Keratinocyte (primary cell): Measurements from ENCODE around the gene CNTF. TPM values are rescaled to one million over a fixed set of nuclear protein-coding genes. Genes with fewer than 3 reads are reported as not detected.
A peak's percentile ranks its signal among the peaks of the same experiment; 100 is the strongest.

Experiments
- DNase-seq: peaks from one replicate; pipeline ENCODE4 v3.0.0-alpha.2; 2011; ENCODE audit warnings: low read depth, missing footprints, low spot score
- FAIRE-seq: peaks from 2 replicates; lab custom pipeline; 2011; peaks lifted over from hg19 to GRCh38; lab: Jason Lieb, UNC
- H2AFZ ChIP-seq: 2 replicates; pipeline ENCODE4 v1.6.0; 2012; ENCODE audit warnings: low read length, control low read depth, inconsistent platforms; ENCODE audit not compliant: control insufficient read depth
- H3K27ac ChIP-seq: 2 replicates; pipeline ENCODE4 v1.5.1; 2011; ENCODE audit warnings: low read length; ENCODE audit not compliant: control insufficient read depth, insufficient read depth
- H3K27me3 ChIP-seq: 3 replicates; pipeline ENCODE4 v1.6.0; 2011; ENCODE audit warnings: low read length; ENCODE audit not compliant: control insufficient read depth, insufficient read depth; ENCODE audit errors: extremely low read depth
- H3K36me3 ChIP-seq, 2 experiments: 2 replicates in 1 of 2; 3 replicates in 1 of 2; pipeline ENCODE4 v1.5.1; 2011; ENCODE audit warnings: low read length in 2 of 2, mild to moderate bottlenecking in 1 of 2; ENCODE audit not compliant: control insufficient read depth in 2 of 2, insufficient read depth in 2 of 2; ENCODE audit errors: extremely low read depth in 1 of 2
- H3K4me1 ChIP-seq: 3 replicates; pipeline ENCODE4 v1.5.1; 2011; ENCODE audit warnings: low read length; ENCODE audit not compliant: control insufficient read depth, insufficient read depth; ENCODE audit errors: extremely low read depth
- H3K4me2 ChIP-seq: 3 replicates; pipeline ENCODE4 v1.6.0; 2011; ENCODE audit warnings: low read depth, low read length; ENCODE audit not compliant: control insufficient read depth, insufficient read depth; ENCODE audit errors: extremely low read depth
- H3K4me3 ChIP-seq, 3 experiments: fragments of 200-600 bp in 1 of 3; sonication (generic) in 1 of 3; 2 replicates in 2 of 3; 3 replicates in 1 of 3; pipeline ENCODE4 v1.5.1; 2011 to 2016; ENCODE audit warnings: low read length in 3 of 3, mild to moderate bottlenecking in 3 of 3, control low read depth in 2 of 3, inconsistent platforms in 1 of 3, low read depth in 1 of 3, mixed read lengths in 1 of 3, mixed run types in 1 of 3, moderate library complexity in 1 of 3; ENCODE audit not compliant: control insufficient read depth in 2 of 3, insufficient read depth in 2 of 3; ENCODE audit errors: extremely low read depth in 1 of 3
- H3K79me2 ChIP-seq: 2 replicates; pipeline ENCODE4 v1.6.0; 2012; ENCODE audit warnings: low read length; ENCODE audit not compliant: control insufficient read depth, insufficient read depth
- H3K9ac ChIP-seq: 3 replicates; pipeline ENCODE4 v1.6.0; 2011; ENCODE audit warnings: low read length; ENCODE audit not compliant: control insufficient read depth, insufficient read depth; ENCODE audit errors: extremely low read depth
- H3K9me1 ChIP-seq: 3 replicates; pipeline ENCODE4 v1.6.0; 2011; ENCODE audit warnings: low read length; ENCODE audit not compliant: control insufficient read depth, insufficient read depth; ENCODE audit errors: extremely low read depth
- H3K9me3 ChIP-seq: 2 replicates; pipeline ENCODE4 v1.5.1; 2012; ENCODE audit warnings: low read depth, low read length; ENCODE audit not compliant: control insufficient read depth
- H4K20me1 ChIP-seq: 3 replicates; pipeline ENCODE4 v1.6.0; 2011; ENCODE audit warnings: low read length; ENCODE audit not compliant: control insufficient read depth, insufficient read depth; ENCODE audit errors: extremely low read depth
- EZH2 ChIP-seq: IDR thresholded peaks from one replicate; pipeline ENCODE4 v1.6.1; 2012; ENCODE audit warnings: inconsistent platforms, mild to moderate bottlenecking, low read length, moderate library complexity
- dilution Hi-C: fragments of 300-500 bp; cut with MboI; formaldehyde crosslinking; loops from one replicate; pipeline ENCODE4 v1.7.0; 2020; ENCODE audit warnings: low sequenced_read_pairs; ENCODE audit not compliant: extremely low pct_ligation_motif_present
- polyA plus RNA-seq, 5 experiments: library from polyadenylated mRNA; depleted of rRNA in 3 of 5; stranded (reverse) in 3 of 5; stranded (forward) in 1 of 5; unstranded in 1 of 5; fragments of >200 nt; gene quantifications; 1 replicate in 1 of 5; 2 replicates in 3 of 5; 3 replicates in 1 of 5; pipeline versions ENCODE4 v1.2.1 to v1.2.3, GENCODE V29; 2011 to 2012; ENCODE audit warnings: missing spikeins in 2 of 5, low read depth in 1 of 5, low replicate concordance in 1 of 5
- TF ChIP-seq, protein P1 (sequence below), 3 experiments: IDR thresholded peaks in 1 of 3; conservative IDR thresholded peaks in 1 of 3; optimal IDR thresholded peaks in 1 of 3; 2 replicates in 2 of 3; 3 replicates in 1 of 3; pipeline versions ENCODE3 to v1.5.1; 2011; ENCODE audit warnings: low read length in 3 of 3, mild to moderate bottlenecking in 3 of 3, moderate library complexity in 2 of 3, control low read depth in 1 of 3, inconsistent platforms in 1 of 3; ENCODE audit not compliant: insufficient read depth in 2 of 3; ENCODE audit errors: extremely low read depth in 1 of 3

CNTF gene
- polyA plus RNA-seq, 1 donor (not counting 4 experiments of a cell fraction or from before 2014, with no cell fraction given), result 1.9 TPM

DNA sequence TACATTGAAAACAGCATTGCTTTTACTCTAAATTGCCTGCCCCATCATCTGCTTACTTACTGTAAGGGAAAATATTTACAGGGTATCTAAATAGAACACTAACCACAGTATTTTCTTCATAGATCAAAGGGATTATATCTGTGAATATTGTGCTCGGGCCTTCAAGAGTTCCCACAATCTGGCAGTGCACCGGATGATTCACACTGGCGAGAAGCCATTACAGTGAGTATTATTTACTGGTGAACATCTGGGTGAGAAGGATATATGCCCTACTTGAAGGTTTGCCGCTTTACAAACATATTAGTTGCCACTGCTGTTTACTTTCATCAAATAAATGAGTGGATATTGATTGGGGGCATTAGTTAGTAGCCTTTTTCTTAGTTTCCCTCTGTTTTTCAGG is 5.9 kb upstream of the CNTF start:
- TF ChIP-seq, protein P1, sequence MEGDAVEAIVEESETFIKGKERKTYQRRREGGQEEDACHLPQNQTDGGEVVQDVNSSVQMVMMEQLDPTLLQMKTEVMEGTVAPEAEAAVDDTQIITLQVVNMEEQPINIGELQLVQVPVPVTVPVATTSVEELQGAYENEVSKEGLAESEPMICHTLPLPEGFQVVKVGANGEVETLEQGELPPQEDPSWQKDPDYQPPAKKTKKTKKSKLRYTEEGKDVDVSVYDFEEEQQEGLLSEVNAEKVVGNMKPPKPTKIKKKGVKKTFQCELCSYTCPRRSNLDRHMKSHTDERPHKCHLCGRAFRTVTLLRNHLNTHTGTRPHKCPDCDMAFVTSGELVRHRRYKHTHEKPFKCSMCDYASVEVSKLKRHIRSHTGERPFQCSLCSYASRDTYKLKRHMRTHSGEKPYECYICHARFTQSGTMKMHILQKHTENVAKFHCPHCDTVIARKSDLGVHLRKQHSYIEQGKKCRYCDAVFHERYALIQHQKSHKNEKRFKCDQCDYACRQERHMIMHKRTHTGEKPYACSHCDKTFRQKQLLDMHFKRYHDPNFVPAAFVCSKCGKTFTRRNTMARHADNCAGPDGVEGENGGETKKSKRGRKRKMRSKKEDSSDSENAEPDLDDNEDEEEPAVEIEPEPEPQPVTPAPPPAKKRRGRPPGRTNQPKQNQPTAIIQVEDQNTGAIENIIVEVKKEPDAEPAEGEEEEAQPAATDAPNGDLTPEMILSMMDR (optimal IDR thresholded peaks at IDR 0.05 in 1 of 3, IDR thresholded peaks at IDR 0.05 in 1 of 3, conservative IDR thresholded peaks at IDR 0.05 in 1 of 3; ENCODE audit: extremely low read depth in 1 of 3, insufficient read depth in 2 of 3, low read length in 3 of 3), result no peak
- TF ChIP-seq EZH2, result no peak
- Histone ChIP-seq H3K27me3 (no peaks in the 10 kb centered on the region), H3K9me3 (no peaks in the 10 kb centered on the region), H3K36me3 (peaks cover 29 to 39% of the 10 kb centered on the region in 2 experiments), H2AFZ (no peak overlapping the region), H3K4me2 (no peak overlapping the region), H3K79me2 (peaks cover 6% of the 10 kb centered on the region), H3K9ac (no peak overlapping the region), H3K27ac (peak overlapping the region; percentile 17), H3K4me1 (peaks cover 20% of the 10 kb centered on the region), H3K4me3 (no peak overlapping the region), H4K20me1 (no peaks in the 10 kb centered on the region), H3K9me1 (no peaks in the 10 kb centered on the region)
- FAIRE-seq (peak; percentile 96), DNase-seq (no peak)
- dilution Hi-C loops, result no loop called here

DNA sequence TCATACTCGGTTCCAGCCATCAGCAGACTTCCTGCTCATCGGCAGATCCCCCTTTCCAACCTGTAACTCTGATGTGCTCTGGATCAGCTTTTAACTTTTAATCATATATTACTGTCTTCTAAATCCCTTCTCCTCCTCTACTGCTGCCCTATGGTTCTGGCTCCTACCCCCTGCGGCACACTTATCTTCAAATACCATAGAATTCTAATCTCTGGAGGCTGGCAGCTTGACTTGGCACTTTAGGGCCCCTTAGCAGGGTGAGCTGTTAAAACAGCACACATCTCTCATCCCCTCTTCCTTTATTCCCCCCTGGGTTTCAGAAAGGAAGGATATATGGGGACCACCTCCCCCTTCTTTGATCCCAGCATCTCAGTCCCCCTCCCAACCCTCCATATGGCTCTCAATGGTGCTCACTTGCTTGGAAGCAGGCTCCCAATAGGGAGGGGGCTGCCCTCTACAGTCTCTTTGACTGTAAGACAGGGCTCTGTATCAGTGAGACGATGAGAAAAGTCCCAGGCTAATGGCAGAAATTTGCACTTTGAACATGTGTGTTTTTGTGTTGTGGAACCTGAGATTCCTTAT is 4.4 kb upstream of the CNTF start:
- no peaks in the 10 kb centered on the region for H3K27me3 ChIP-seq
- no peak overlapping the region for H3K4me2 ChIP-seq
- H3K4me3 ChIP-seq, result no peak overlapping the region
- H3K9me3 ChIP-seq, result no peaks in the 10 kb centered on the region
- DNase-seq (no peak), FAIRE-seq (no peak)
- H4K20me1 ChIP-seq, result no peaks in the 10 kb centered on the region
- peaks cover 22 to 34% of the 10 kb centered on the region in 2 experiments for H3K36me3 ChIP-seq
- no peak for TF ChIP-seq EZH2
- TF ChIP-seq, protein P1 (optimal IDR thresholded peaks at IDR 0.05 in 1 of 3, IDR thresholded peaks at IDR 0.05 in 1 of 3, conservative IDR thresholded peaks at IDR 0.05 in 1 of 3; ENCODE audit: extremely low read depth in 1 of 3, insufficient read depth in 2 of 3, low read length in 3 of 3), result no peak
- H3K27ac ChIP-seq, result no peak overlapping the region
- H3K79me2 ChIP-seq, result peaks cover 8% of the 10 kb centered on the region
- no peak overlapping the region for H3K9ac ChIP-seq
- H3K9me1 ChIP-seq, result no peaks in the 10 kb centered on the region
- H2AFZ ChIP-seq, result no peak overlapping the region
- dilution Hi-C loops, result no loop called here
- H3K4me1 ChIP-seq, result peaks cover 34% of the 10 kb centered on the region
